OCI-LY7 (cell line): Measurements from ENCODE around the gene KIAA1671. TPM values are rescaled to one million over a fixed set of nuclear protein-coding genes. Genes with fewer than 3 reads are reported as not detected.

ENCODE experiments used
- BruUV-seq: library from RNA; stranded (reverse); fragments of 400-500 nt; replicated peaks from 2 replicates; lab custom pipeline; 2021; lab: Mats Ljungman, UMichigan
- CTCF ChIA-PET: fragments of 300-600 bp; sonication (Branson Sonifier 250); formaldehyde crosslinking; loops from one replicate; lab custom pipeline; 2022; ENCODE audit warnings: antibody characterized with exemption; ENCODE audit not compliant: unreplicated experiment; lab: Charles Lee
- POLR2A ChIA-PET: fragments of 300-600 bp; sonication (Branson Sonifier 250); formaldehyde crosslinking; loops from one replicate; lab custom pipeline; 2022; ENCODE audit warnings: antibody characterized with exemption; lab: Charles Lee
- DNase-seq: peaks from one replicate; pipeline ENCODE4 v3.0.0-alpha.2; 2015; ENCODE audit warnings: low spot score
- H2AFZ ChIP-seq: fragments of 200-600 bp; sonication (generic), shearing (Covaris generic); 2 replicates; pipeline ENCODE4 v1.6.1; 2014; ENCODE audit warnings: mild to moderate bottlenecking, antibody characterized with exemption, low read length, moderate library complexity
- H3K27ac ChIP-seq: fragments of 200-600 bp; sonication (generic); 2 replicates; pipeline ENCODE4 v1.5.1; 2014; ENCODE audit warnings: mixed run types, low read depth, mild to moderate bottlenecking, moderate library complexity, low read length, inconsistent platforms; ENCODE audit not compliant: poor library complexity, severe bottlenecking
- H3K36me3 ChIP-seq: fragments of 200-600 bp; sonication (generic); 2 replicates; pipeline ENCODE4 v1.6.1; 2014; ENCODE audit warnings: mild to moderate bottlenecking, antibody characterized with exemption, low read length, moderate library complexity, mixed read lengths; ENCODE audit not compliant: insufficient read depth
- H3K4me1 ChIP-seq: fragments of 200-600 bp; sonication (generic); 2 replicates; pipeline ENCODE4 v1.5.1; 2014; ENCODE audit warnings: mild to moderate bottlenecking, low read length; ENCODE audit not compliant: insufficient read depth, poor library complexity, severe bottlenecking
- H3K4me2 ChIP-seq: fragments of 200-600 bp; sonication (generic); 2 replicates; pipeline ENCODE4 v1.6.1; 2014; ENCODE audit warnings: mild to moderate bottlenecking, low read length
- H3K4me3 ChIP-seq: fragments of 200-600 bp; sonication (generic); 2 replicates; pipeline ENCODE4 v1.5.1; 2014; ENCODE audit warnings: mild to moderate bottlenecking, low read depth, low read length; ENCODE audit not compliant: poor library complexity, severe bottlenecking
- H3K79me2 ChIP-seq: fragments of 200-600 bp; sonication (generic); 2 replicates; pipeline ENCODE4 v1.6.1; 2016; ENCODE audit warnings: low read depth, mild to moderate bottlenecking, low read length, moderate library complexity, mixed read lengths; ENCODE audit not compliant: insufficient read depth
- H3K9me2 ChIP-seq: fragments of 200-600 bp; sonication (generic); 2 replicates; pipeline ENCODE4 v1.6.1; 2016; ENCODE audit warnings: mild to moderate bottlenecking, low read length, mixed read lengths; ENCODE audit not compliant: insufficient read depth
- H3K9me3 ChIP-seq: fragments of 200-600 bp; sonication (generic); 2 replicates; pipeline ENCODE4 v1.6.1; 2014; ENCODE audit warnings: mild to moderate bottlenecking, mixed run types, low read length, mixed read lengths
- H4K20me1 ChIP-seq: fragments of 200-600 bp; sonication (generic); 2 replicates; pipeline ENCODE4 v1.6.1; 2014; ENCODE audit warnings: mild to moderate bottlenecking, antibody characterized with exemption, low read length, moderate library complexity, mixed read lengths; ENCODE audit not compliant: insufficient read depth
- CTCF ChIP-seq: fragments of 200-600 bp; sonication (generic); conservative IDR thresholded peaks from 2 replicates; pipeline ENCODE4 v1.5.1; 2014; ENCODE audit warnings: mild to moderate bottlenecking, antibody characterized with exemption, low read length, moderate library complexity, mixed read lengths
- EZH2phosphoT487 ChIP-seq: fragments of 200-600 bp; sonication (generic); IDR thresholded peaks from 2 replicates; pipeline ENCODE4 v1.6.1; 2018; ENCODE audit warnings: low read depth, borderline replicate concordance, mild to moderate bottlenecking, mixed run types, antibody characterized with exemption, low read length, moderate library complexity, mixed read lengths
- intact Hi-C: fragments of 100-400 bp; cut with micrococcal nuclease; formaldehyde crosslinking; loops from one replicate; pipeline ENCODE4 v1.10.0; 2022; ENCODE audit not compliant: unreplicated experiment
- total RNA-seq, 2 experiments: library from RNA; depleted of rRNA in 1 of 2; stranded (reverse); fragments of >200 nt in 1 of 2; shearing (Covaris generic) in 1 of 2; gene quantifications; 2 replicates each; pipeline ENCODE4 v1.2.3, GENCODE V29; 2014 to 2022

KIAA1671 gene
- total RNA-seq, 2 experiments from 2014 or later, result not detected

GRCh38 chr22:25174156-25174887 lies 221.8 kb downstream of the KIAA1671 start:
- no TSS peak for BruUV-seq
- Histone ChIP-seq H3K79me2 (no peaks in the 10 kb centered on the region), H3K36me3 (no peaks in the 10 kb centered on the region), H3K9me2 (no peaks in the 10 kb centered on the region), H3K27ac (no peak overlapping the region), H3K4me3 (no peak overlapping the region), H3K4me1 (no peaks in the 10 kb centered on the region), H3K4me2 (no peak overlapping the region), H2AFZ (no peak overlapping the region), H4K20me1 (no peaks in the 10 kb centered on the region), H3K9me3 (no peaks in the 10 kb centered on the region)
- POLR2A ChIA-PET, result interaction anchor here (1.1 kb wide), 1 partner anchor 29 kb away, joined by 3 read pairs; no protein-coding TSS in a partner anchor
- TF ChIP-seq CTCF, result no peak
- no peak for TF ChIP-seq EZH2phosphoT487
- intact Hi-C loops, result no loop called here
- DNase-seq, result no peak
- CTCF ChIA-PET, result no interaction called here

GRCh38 chr22:25174888-25175411 lies 222.4 kb downstream of the KIAA1671 start:
- H3K9me2 ChIP-seq, result no peaks in the 10 kb centered on the region
- H3K27ac ChIP-seq, result no peak overlapping the region
- no peak overlapping the region for H3K4me2 ChIP-seq
- H3K36me3 ChIP-seq, result no peaks in the 10 kb centered on the region
- H2AFZ ChIP-seq, result no peak overlapping the region
- BruUV-seq, result no TSS peak
- ChIA-PET POLR2A (no interaction called here), CTCF (no interaction called here)
- intact Hi-C loops, result no loop called here
- no peaks in the 10 kb centered on the region for H3K79me2 ChIP-seq
- no peaks in the 10 kb centered on the region for H4K20me1 ChIP-seq
- H3K9me3 ChIP-seq, result no peaks in the 10 kb centered on the region
- TF ChIP-seq CTCF, result no peak
- TF ChIP-seq EZH2phosphoT487, result no peak
- no peak overlapping the region for H3K4me3 ChIP-seq
- DNase-seq, result no peak
- no peaks in the 10 kb centered on the region for H3K4me1 ChIP-seq

- no peaks in the 10 kb centered on the region for H3K9me3 ChIP-seq
- no peaks in the 10 kb centered on the region for H4K20me1 ChIP-seq
- ChIA-PET POLR2A (interaction anchor here (0.6 kb wide), 1 partner anchor 60 kb away, joined by 3 read pairs; no protein-coding TSS in a partner anchor), CTCF (no interaction called here)
- H3K9me2 ChIP-seq, result no peaks in the 10 kb centered on the region
- H3K4me1 ChIP-seq, result no peaks in the 10 kb centered on the region
- H3K36me3 ChIP-seq, result no peaks in the 10 kb centered on the region
- H2AFZ ChIP-seq, result no peak overlapping the region
- no peaks in the 10 kb centered on the region for H3K79me2 ChIP-seq
- H3K4me2 ChIP-seq, result no peak overlapping the region
- BruUV-seq, result no TSS peak
- no peak overlapping the region for H3K4me3 ChIP-seq
- H3K27ac ChIP-seq, result no peak overlapping the region
- intact Hi-C loops, result no loop called here
- no peak for TF ChIP-seq CTCF
- TF ChIP-seq EZH2phosphoT487, result no peak
- no peak for DNase-seq
Measured at GRCh38 chr22:25176175-25176574, 223.7 kb downstream of the KIAA1671 start.
